WTC11 (cell line): ENCODE results near the gene DAB1. TPM values are rescaled to one million over a fixed set of nuclear protein-coding genes. Genes with fewer than 3 reads are reported as not detected.

ENCODE experiments used
- ATAC-seq: fragments of 200-7000 bp; cut with Tn5 transposase; 2 replicates; pipeline ENCODE4 v1.10.0; 2021; ENCODE audit warnings: mild to moderate bottlenecking, moderate library complexity
- CTCF ChIA-PET: fragments of 300-600 bp; sonication (Branson Sonifier 250); formaldehyde crosslinking; loops from one replicate; lab custom pipeline; 2021; ENCODE audit warnings: antibody characterized with exemption; lab: Charles Lee
- POLR2A ChIA-PET: fragments of 350-600 bp; sonication (Branson Sonifier 250); formaldehyde crosslinking; loops from one replicate; lab custom pipeline; 2021; ENCODE audit warnings: antibody characterized with exemption; lab: Charles Lee
- DNase-seq: peaks from one replicate; pipeline ENCODE4 v3.0.0; 2021; ENCODE audit warnings: low spot score
- H3K27ac Mint-ChIP-seq: 2 replicates; pipeline ENCODE4 v1.8.0; 2021; ENCODE audit warnings: mixed read lengths
- H3K27me3 Mint-ChIP-seq: 2 replicates; pipeline ENCODE4 v1.8.0; 2021; ENCODE audit warnings: low read depth, mild to moderate bottlenecking, moderate library complexity, mixed read lengths
- H3K36me3 Mint-ChIP-seq: 2 replicates; pipeline ENCODE4 v1.8.0; 2021; ENCODE audit warnings: mixed read lengths
- H3K4me1 Mint-ChIP-seq: 2 replicates; pipeline ENCODE4 v1.8.0; 2022; ENCODE audit warnings: mixed read lengths
- H3K4me3 Mint-ChIP-seq: 2 replicates; pipeline ENCODE4 v1.8.0; 2021; ENCODE audit warnings: mild to moderate bottlenecking, moderate library complexity, mixed read lengths
- H3K9me3 Mint-ChIP-seq: 2 replicates; pipeline ENCODE4 v1.8.0; 2021; ENCODE audit warnings: mixed read lengths
- ATF1 ChIP-seq: sonication (generic); formaldehyde crosslinking; IDR thresholded peaks from 2 replicates; pipeline ENCODE4 v1.8.1; 2023; ENCODE audit warnings: mild to moderate bottlenecking, moderate library complexity, missing genetic modification reagents
- CREM ChIP-seq: sonication (generic); formaldehyde crosslinking; IDR thresholded peaks from 2 replicates; pipeline ENCODE4 v1.8.1; 2022; ENCODE audit warnings: mild to moderate bottlenecking, missing genetic modification reagents, moderate library complexity
- ESRRA ChIP-seq: sonication (generic); formaldehyde crosslinking; IDR thresholded peaks from 2 replicates; pipeline ENCODE4 v1.8.1; 2022; ENCODE audit warnings: mild to moderate bottlenecking, missing genetic modification reagents, borderline replicate concordance
- JAZF1 ChIP-seq: fragments of 250-450 bp; sonication (Bioruptor Pico); IDR thresholded peaks from 2 replicates; pipeline ENCODE4 v1.9.0; 2021; ENCODE audit warnings: moderate library complexity, mild to moderate bottlenecking, inconsistent platforms
- KAT7 ChIP-seq: sonication (generic); formaldehyde crosslinking; IDR thresholded peaks from 2 replicates; pipeline ENCODE4 v1.8.1; 2023; ENCODE audit warnings: missing genetic modification reagents, mild to moderate bottlenecking, borderline replicate concordance
- NFATC4 ChIP-seq: fragments of 250-450 bp; sonication (Bioruptor Pico); IDR thresholded peaks from 2 replicates; pipeline ENCODE4 v1.9.0; 2021; ENCODE audit warnings: mild to moderate bottlenecking
- NFYB ChIP-seq: sonication (generic); formaldehyde crosslinking; conservative IDR thresholded peaks from 2 replicates; pipeline ENCODE4 v1.8.0; 2022; ENCODE audit warnings: low read depth, missing genetic modification reagents
- NR2C2 ChIP-seq: sonication (generic); formaldehyde crosslinking; IDR thresholded peaks from 2 replicates; pipeline ENCODE4 v1.8.0; 2022; ENCODE audit warnings: mild to moderate bottlenecking, missing genetic modification reagents
- NR3C1 ChIP-seq: sonication (generic); formaldehyde crosslinking; conservative IDR thresholded peaks from 2 replicates; pipeline ENCODE4 v1.8.1; 2023; ENCODE audit warnings: low read depth, mild to moderate bottlenecking, missing genetic modification reagents
- SMAD3 ChIP-seq: sonication (generic); formaldehyde crosslinking; IDR thresholded peaks from 2 replicates; pipeline ENCODE4 v1.8.0; 2022; ENCODE audit warnings: missing genetic modification reagents, mild to moderate bottlenecking, borderline replicate concordance
- SMAD4 ChIP-seq: sonication (generic); formaldehyde crosslinking; IDR thresholded peaks from 2 replicates; pipeline ENCODE4 v1.8.0; 2022; ENCODE audit warnings: mild to moderate bottlenecking, missing genetic modification reagents
- SP1 ChIP-seq: sonication (generic); formaldehyde crosslinking; conservative IDR thresholded peaks from 2 replicates; pipeline ENCODE4 v1.8.1; 2022; ENCODE audit warnings: missing genetic modification reagents
- TP53 ChIP-seq: sonication (generic); formaldehyde crosslinking; IDR thresholded peaks from 2 replicates; pipeline ENCODE4 v1.8.1; 2023; ENCODE audit warnings: mild to moderate bottlenecking, missing genetic modification reagents
- ZNF219 ChIP-seq: sonication (generic); formaldehyde crosslinking; IDR thresholded peaks from 2 replicates; pipeline ENCODE4 v1.8.0; 2023; ENCODE audit warnings: missing genetic modification reagents, mild to moderate bottlenecking, borderline replicate concordance
- ZNF317 ChIP-seq: sonication (generic); formaldehyde crosslinking; IDR thresholded peaks from 2 replicates; pipeline ENCODE4 v1.8.1; 2023; ENCODE audit warnings: low read depth, mild to moderate bottlenecking, moderate library complexity, missing genetic modification reagents, borderline replicate concordance
- total RNA-seq: library from RNA; stranded (reverse); gene quantifications from 3 replicates; pipeline ENCODE4 v1.2.3, GENCODE V29; 2021
- TF ChIP-seq, protein P1 (sequence below): sonication (generic); formaldehyde crosslinking; IDR thresholded peaks from 2 replicates; pipeline ENCODE4 v1.8.1; 2023; ENCODE audit warnings: mild to moderate bottlenecking, missing genetic modification reagents, moderate library complexity
- TF ChIP-seq, protein P2 (sequence below): fragments of 250-450 bp; sonication (Bioruptor Pico); IDR thresholded peaks from 2 replicates; pipeline ENCODE4 v2.1.2; 2022; ENCODE audit warnings: mild to moderate bottlenecking, moderate library complexity
- TF ChIP-seq, protein P3 (sequence below): sonication (generic); formaldehyde crosslinking; IDR thresholded peaks from 2 replicates; pipeline ENCODE4 v1.8.0; 2022; ENCODE audit warnings: mild to moderate bottlenecking, missing genetic modification reagents
- TF ChIP-seq, protein P4 (sequence below): sonication (generic); formaldehyde crosslinking; IDR thresholded peaks from 2 replicates; pipeline ENCODE4 v1.8.0; 2022; ENCODE audit warnings: mild to moderate bottlenecking, missing genetic modification reagents
- TF ChIP-seq, protein P5 (sequence below): fragments of 250-450 bp; sonication (Bioruptor Pico); IDR thresholded peaks from 2 replicates; pipeline ENCODE4 v1.9.0; 2021; ENCODE audit warnings: moderate library complexity, mild to moderate bottlenecking, inconsistent platforms, borderline replicate concordance
- TF ChIP-seq, protein P6 (sequence below): sonication (generic); formaldehyde crosslinking; conservative IDR thresholded peaks from 2 replicates; pipeline ENCODE4 v1.8.1; 2022; ENCODE audit warnings: mild to moderate bottlenecking, missing genetic modification reagents
- TF ChIP-seq, protein P7 (sequence below): sonication (generic); formaldehyde crosslinking; IDR thresholded peaks from 2 replicates; pipeline ENCODE4 v1.8.0; 2022; ENCODE audit warnings: mild to moderate bottlenecking, missing genetic modification reagents
- TF ChIP-seq, protein P8 (sequence below): fragments of 250-450 bp; sonication (Bioruptor Pico); IDR thresholded peaks from 2 replicates; pipeline ENCODE4 v1.9.0; 2021; ENCODE audit warnings: mild to moderate bottlenecking

The DAB1 gene
- total RNA-seq, 1 experiment from 2014 or later: 10.7 TPM

DNA sequence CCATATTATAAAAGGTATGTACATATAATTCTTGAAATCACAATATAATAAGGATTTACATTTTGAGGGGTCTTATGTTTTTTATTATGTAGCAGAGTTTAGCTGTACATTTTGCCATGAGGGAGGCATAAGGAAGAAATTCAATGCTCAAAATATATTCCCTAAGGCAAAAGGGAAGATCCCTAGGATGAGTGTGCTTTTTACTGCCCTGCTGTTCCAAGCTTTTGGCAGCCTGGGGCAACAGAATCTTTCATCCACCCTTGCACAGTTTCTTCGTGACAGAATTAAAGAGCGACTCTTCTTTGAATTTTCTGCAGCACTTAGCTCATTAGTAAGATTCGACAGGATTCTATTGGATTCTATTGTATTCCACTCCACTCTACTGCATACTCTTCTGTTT lies 39.5 kb upstream of the DAB1 start:
- no peak for DNase-seq
- no peak overlapping the region for H3K4me3 Mint-ChIP-seq
- no peaks in the 10 kb centered on the region; the same call in 1 of the 2 replicates for H3K4me1 Mint-ChIP-seq
- no peak for ATAC-seq
- H3K36me3 Mint-ChIP-seq: no peaks in the 10 kb centered on the region
- H3K27ac Mint-ChIP-seq: no peak overlapping the region
- H3K27me3 Mint-ChIP-seq: no peaks in the 10 kb centered on the region
- ChIA-PET POLR2A (no interaction called here), CTCF (no interaction called here)
- no peak for TF ChIP-seq ESRRA (CRISPR knock-in tag)
- TF ChIP-seq SMAD4 (CRISPR knock-in tag): no peak
- no peak for TF ChIP-seq NR3C1 (CRISPR knock-in tag)
- no peaks in the 10 kb centered on the region for H3K9me3 Mint-ChIP-seq

DNA sequence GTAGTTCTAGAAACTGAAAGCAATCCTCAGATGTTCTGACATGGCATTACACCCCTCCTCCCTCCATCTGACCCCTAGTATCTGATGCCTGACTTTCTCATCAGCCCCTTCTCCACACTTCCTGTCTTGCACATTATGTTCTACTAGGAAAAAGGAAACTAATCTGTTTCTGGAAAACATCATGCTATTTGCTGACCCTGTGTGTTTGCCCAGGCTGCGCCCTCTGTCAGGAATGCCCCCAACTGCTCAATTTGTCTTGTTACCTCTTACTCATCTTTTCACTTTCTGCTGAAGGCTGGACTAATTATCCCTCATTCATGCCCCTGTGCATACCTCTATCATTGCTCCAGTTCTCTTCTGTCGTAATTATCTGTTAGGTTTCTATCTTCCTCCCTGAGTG lies 37.5 kb upstream of the DAB1 start:
- no peak overlapping the region for H3K27ac Mint-ChIP-seq
- H3K4me1 Mint-ChIP-seq: no peaks in the 10 kb centered on the region

DNA sequence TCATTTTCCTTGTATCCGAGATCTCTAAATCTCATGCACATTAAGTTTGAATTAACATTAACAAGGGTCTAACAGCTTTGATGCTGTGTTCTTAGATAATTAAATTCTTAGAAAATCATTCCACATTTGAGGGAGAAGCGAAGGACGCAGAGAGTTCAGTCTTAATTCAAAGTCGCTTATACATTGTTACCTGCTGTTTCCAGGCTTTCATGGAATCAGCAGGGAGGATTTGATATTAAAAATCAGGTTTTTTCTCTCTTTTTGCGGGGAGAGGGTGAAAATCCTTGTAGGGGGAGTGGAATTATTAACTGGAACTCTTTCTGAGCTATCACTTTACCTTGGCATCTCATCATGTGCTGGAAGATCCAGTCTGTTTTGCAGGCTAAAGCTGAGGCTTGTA lies 27.7 kb upstream of the DAB1 start:
- CTCF ChIA-PET: interaction anchor here (0.6 kb wide), 1 partner anchor 233 kb away, joined by 5 read pairs; no protein-coding TSS in a partner anchor

More for the DNA sequence above, 37.5 kb upstream of the DAB1 start:
- Mint-ChIP-seq H3K27me3 (no peaks in the 10 kb centered on the region; the same call in 1 of the 2 replicates), H3K4me3 (no peak overlapping the region), H3K36me3 (no peaks in the 10 kb centered on the region), H3K9me3 (no peaks in the 10 kb centered on the region)
- ChIA-PET POLR2A (no interaction called here), CTCF (no interaction called here)
- ATAC-seq (no peak), DNase-seq (no peak)
- TF ChIP-seq NR3C1 (CRISPR knock-in tag) (no peak), NFATC4 (CRISPR knock-in tag) (no peak)
- TF ChIP-seq, protein P1, sequence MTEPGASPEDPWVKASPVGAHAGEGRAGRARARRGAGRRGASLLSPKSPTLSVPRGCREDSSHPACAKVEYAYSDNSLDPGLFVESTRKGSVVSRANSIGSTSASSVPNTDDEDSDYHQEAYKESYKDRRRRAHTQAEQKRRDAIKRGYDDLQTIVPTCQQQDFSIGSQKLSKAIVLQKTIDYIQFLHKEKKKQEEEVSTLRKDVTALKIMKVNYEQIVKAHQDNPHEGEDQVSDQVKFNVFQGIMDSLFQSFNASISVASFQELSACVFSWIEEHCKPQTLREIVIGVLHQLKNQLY (CRISPR knock-in tag): no peak

More for the DNA sequence above, 27.7 kb upstream of the DAB1 start:
- POLR2A ChIA-PET: no interaction called here
- ATAC-seq: no peak
- Mint-ChIP-seq H3K4me3 (no peak overlapping the region), H3K27me3 (peaks cover 19% of the 10 kb centered on the region)
- TF ChIP-seq ESRRA (CRISPR knock-in tag) (no peak), ATF1 (no peak), KAT7 (CRISPR knock-in tag) (no peak), TP53 (CRISPR knock-in tag) (no peak), JAZF1 (CRISPR knock-in tag) (no peak), SMAD4 (CRISPR knock-in tag) (no peak), ZNF317 (CRISPR knock-in tag) (no peak), ZNF219 (CRISPR knock-in tag) (no peak), CREM (CRISPR knock-in tag) (no peak), NFYB (no peak), SP1 (CRISPR knock-in tag) (no peak), NR2C2 (CRISPR knock-in tag) (no peak), SMAD3 (CRISPR knock-in tag) (no peak)
- TF ChIP-seq, protein P2, sequence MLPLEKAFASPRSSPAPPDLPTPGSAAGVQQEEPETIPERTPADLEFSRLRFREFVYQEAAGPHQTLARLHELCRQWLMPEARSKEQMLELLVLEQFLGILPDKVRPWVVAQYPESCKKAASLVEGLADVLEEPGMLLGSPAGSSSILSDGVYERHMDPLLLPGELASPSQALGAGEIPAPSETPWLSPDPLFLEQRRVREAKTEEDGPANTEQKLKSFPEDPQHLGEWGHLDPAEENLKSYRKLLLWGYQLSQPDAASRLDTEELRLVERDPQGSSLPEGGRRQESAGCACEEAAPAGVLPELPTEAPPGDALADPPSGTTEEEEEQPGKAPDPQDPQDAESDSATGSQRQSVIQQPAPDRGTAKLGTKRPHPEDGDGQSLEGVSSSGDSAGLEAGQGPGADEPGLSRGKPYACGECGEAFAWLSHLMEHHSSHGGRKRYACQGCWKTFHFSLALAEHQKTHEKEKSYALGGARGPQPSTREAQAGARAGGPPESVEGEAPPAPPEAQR (CRISPR knock-in tag): no peak
- TF ChIP-seq, protein P3, sequence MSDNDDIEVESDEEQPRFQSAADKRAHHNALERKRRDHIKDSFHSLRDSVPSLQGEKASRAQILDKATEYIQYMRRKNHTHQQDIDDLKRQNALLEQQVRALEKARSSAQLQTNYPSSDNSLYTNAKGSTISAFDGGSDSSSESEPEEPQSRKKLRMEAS (CRISPR knock-in tag): no peak
- TF ChIP-seq, protein P4, sequence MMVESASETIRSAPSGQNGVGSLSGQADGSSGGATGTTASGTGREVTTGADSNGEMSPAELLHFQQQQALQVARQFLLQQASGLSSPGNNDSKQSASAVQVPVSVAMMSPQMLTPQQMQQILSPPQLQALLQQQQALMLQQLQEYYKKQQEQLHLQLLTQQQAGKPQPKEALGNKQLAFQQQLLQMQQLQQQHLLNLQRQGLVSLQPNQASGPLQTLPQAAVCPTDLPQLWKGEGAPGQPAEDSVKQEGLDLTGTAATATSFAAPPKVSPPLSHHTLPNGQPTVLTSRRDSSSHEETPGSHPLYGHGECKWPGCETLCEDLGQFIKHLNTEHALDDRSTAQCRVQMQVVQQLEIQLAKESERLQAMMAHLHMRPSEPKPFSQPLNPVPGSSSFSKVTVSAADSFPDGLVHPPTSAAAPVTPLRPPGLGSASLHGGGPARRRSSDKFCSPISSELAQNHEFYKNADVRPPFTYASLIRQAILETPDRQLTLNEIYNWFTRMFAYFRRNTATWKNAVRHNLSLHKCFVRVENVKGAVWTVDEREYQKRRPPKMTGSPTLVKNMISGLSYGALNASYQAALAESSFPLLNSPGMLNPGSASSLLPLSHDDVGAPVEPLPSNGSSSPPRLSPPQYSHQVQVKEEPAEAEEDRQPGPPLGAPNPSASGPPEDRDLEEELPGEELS (CRISPR knock-in tag): no peak
- TF ChIP-seq, protein P5, sequence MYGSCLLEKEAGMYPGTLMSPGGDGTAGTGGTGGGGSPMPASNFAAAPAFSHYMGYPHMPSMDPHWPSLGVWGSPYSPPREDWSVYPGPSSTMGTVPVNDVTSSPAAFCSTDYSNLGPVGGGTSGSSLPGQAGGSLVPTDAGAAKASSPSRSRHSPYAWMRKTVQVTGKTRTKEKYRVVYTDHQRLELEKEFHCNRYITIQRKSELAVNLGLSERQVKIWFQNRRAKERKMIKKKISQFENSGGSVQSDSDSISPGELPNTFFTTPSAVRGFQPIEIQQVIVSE: no peak
- TF ChIP-seq, protein P6, sequence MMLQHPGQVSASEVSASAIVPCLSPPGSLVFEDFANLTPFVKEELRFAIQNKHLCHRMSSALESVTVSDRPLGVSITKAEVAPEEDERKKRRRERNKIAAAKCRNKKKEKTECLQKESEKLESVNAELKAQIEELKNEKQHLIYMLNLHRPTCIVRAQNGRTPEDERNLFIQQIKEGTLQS (CRISPR knock-in tag): no peak
- TF ChIP-seq, protein P7, sequence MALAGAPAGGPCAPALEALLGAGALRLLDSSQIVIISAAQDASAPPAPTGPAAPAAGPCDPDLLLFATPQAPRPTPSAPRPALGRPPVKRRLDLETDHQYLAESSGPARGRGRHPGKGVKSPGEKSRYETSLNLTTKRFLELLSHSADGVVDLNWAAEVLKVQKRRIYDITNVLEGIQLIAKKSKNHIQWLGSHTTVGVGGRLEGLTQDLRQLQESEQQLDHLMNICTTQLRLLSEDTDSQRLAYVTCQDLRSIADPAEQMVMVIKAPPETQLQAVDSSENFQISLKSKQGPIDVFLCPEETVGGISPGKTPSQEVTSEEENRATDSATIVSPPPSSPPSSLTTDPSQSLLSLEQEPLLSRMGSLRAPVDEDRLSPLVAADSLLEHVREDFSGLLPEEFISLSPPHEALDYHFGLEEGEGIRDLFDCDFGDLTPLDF: no peak
- TF ChIP-seq, protein P8, sequence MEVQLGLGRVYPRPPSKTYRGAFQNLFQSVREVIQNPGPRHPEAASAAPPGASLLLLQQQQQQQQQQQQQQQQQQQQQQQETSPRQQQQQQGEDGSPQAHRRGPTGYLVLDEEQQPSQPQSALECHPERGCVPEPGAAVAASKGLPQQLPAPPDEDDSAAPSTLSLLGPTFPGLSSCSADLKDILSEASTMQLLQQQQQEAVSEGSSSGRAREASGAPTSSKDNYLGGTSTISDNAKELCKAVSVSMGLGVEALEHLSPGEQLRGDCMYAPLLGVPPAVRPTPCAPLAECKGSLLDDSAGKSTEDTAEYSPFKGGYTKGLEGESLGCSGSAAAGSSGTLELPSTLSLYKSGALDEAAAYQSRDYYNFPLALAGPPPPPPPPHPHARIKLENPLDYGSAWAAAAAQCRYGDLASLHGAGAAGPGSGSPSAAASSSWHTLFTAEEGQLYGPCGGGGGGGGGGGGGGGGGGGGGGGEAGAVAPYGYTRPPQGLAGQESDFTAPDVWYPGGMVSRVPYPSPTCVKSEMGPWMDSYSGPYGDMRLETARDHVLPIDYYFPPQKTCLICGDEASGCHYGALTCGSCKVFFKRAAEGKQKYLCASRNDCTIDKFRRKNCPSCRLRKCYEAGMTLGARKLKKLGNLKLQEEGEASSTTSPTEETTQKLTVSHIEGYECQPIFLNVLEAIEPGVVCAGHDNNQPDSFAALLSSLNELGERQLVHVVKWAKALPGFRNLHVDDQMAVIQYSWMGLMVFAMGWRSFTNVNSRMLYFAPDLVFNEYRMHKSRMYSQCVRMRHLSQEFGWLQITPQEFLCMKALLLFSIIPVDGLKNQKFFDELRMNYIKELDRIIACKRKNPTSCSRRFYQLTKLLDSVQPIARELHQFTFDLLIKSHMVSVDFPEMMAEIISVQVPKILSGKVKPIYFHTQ (CRISPR knock-in tag): no peak
- TF ChIP-seq, all 79 proteins: peak for 0
- no peak for DNase-seq
- Mint-ChIP-seq H3K36me3 (no peaks in the 10 kb centered on the region), H3K4me1 (peaks cover 27% of the 10 kb centered on the region), H3K9me3 (peaks cover 3% of the 10 kb centered on the region; the same call in 1 of the 2 replicates), H3K27ac (no peak overlapping the region)
